Neural cell (in vitro differentiated cells): ENCODE measurements around the gene TAGAP.
"Not testable (repeated sequence)": the region's sequence is repeated elsewhere in the genome, so short reads cannot be mapped to it uniquely, and the experiment has no call there.

Experiments
- EP300 ChIP-seq: fragments of 450-650 bp; conservative IDR thresholded peaks from 2 replicates; pipeline ENCODE4 v1.6.1; 2014; ENCODE audit warnings: antibody characterized with exemption, mild to moderate bottlenecking, moderate library complexity; ENCODE audit not compliant: poor library complexity, severe bottlenecking
- EZH2 ChIP-seq: fragments of 200-600, 300-800 bp; shearing (Covaris generic), sonication (generic); IDR thresholded peaks from 2 replicates; pipeline ENCODE4 v1.6.1; 2014; ENCODE audit warnings: antibody characterized with exemption, low read length, borderline replicate concordance, mild to moderate bottlenecking; ENCODE audit not compliant: insufficient read depth, poor library complexity, severe bottlenecking
- MXI1 ChIP-seq: fragments of 450-650 bp; conservative IDR thresholded peaks from 2 replicates; pipeline ENCODE4 v1.6.1; 2014; ENCODE audit warnings: antibody characterized with exemption, mild to moderate bottlenecking; ENCODE audit not compliant: poor library complexity, severe bottlenecking
- POLR2AphosphoS5 ChIP-seq: IDR thresholded peaks from 2 replicates; pipeline ENCODE4 v1.6.1; 2012
- RAD21 ChIP-seq: fragments of 450-650 bp; conservative IDR thresholded peaks from 2 replicates; pipeline ENCODE4 v1.6.1; 2014; ENCODE audit warnings: antibody characterized with exemption, mild to moderate bottlenecking, moderate library complexity
- SMC3 ChIP-seq: fragments of 450-650 bp; conservative IDR thresholded peaks from 2 replicates; pipeline ENCODE4 v1.6.1; 2014; ENCODE audit warnings: antibody characterized with exemption, mild to moderate bottlenecking, moderate library complexity; ENCODE audit not compliant: poor library complexity
- TAF1 ChIP-seq: IDR thresholded peaks from 2 replicates; pipeline ENCODE4 v1.6.1; 2012; ENCODE audit warnings: low read depth
- TF ChIP-seq, protein P1 (sequence below): fragments of 450-650 bp; IDR thresholded peaks from 2 replicates; pipeline ENCODE4 v1.5.1; 2014; ENCODE audit warnings: antibody characterized with exemption, mild to moderate bottlenecking, moderate library complexity; ENCODE audit not compliant: poor library complexity, severe bottlenecking

DNA sequence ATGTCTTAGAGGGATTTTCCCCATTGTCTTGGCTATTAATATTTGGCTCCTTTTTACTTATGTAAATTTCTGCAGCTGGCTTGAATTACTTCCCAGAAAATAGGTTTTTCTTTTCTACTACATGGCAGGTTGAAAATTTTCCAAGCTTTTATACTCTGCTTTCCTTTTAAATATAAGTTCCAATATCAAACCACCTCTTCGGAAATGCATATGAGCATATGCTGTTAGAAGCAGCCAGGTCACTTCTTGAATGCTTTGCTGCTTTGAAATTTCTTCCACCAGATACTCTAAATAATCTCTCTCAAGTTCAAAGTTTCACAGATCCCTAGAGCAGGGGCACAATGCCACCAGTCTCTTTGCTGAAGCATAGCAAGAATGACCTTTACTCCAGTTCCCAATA lies 19.6 kb downstream of the TAGAP start:
- TF ChIP-seq POLR2AphosphoS5, RAD21, SMC3, EZH2, TAF1, EP300, MXI1: not testable (repeated sequence)
- TF ChIP-seq, protein P1, sequence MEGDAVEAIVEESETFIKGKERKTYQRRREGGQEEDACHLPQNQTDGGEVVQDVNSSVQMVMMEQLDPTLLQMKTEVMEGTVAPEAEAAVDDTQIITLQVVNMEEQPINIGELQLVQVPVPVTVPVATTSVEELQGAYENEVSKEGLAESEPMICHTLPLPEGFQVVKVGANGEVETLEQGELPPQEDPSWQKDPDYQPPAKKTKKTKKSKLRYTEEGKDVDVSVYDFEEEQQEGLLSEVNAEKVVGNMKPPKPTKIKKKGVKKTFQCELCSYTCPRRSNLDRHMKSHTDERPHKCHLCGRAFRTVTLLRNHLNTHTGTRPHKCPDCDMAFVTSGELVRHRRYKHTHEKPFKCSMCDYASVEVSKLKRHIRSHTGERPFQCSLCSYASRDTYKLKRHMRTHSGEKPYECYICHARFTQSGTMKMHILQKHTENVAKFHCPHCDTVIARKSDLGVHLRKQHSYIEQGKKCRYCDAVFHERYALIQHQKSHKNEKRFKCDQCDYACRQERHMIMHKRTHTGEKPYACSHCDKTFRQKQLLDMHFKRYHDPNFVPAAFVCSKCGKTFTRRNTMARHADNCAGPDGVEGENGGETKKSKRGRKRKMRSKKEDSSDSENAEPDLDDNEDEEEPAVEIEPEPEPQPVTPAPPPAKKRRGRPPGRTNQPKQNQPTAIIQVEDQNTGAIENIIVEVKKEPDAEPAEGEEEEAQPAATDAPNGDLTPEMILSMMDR, result not testable (repeated sequence)
